GM18505 (cell line): ENCODE measurements around the gene KYNU.
"Not testable (repeated sequence)": the region's sequence is repeated elsewhere in the genome, so short reads cannot be mapped to it uniquely, and the experiment has no call there.

Experiments used
- ATAC-seq: cut with Tn5 transposase; IDR thresholded peaks from one replicate; pipeline ENCODE4 v1.9.1; 2021; ENCODE audit not compliant: unreplicated experiment
- POLR2A ChIP-seq: IDR thresholded peaks from 4 replicates; pipeline ENCODE4 v1.6.1; 2011; ENCODE audit warnings: borderline replicate concordance; ENCODE audit not compliant: insufficient read depth, insufficient read length; ENCODE audit errors: extremely low read depth

KYNU gene

DNA sequence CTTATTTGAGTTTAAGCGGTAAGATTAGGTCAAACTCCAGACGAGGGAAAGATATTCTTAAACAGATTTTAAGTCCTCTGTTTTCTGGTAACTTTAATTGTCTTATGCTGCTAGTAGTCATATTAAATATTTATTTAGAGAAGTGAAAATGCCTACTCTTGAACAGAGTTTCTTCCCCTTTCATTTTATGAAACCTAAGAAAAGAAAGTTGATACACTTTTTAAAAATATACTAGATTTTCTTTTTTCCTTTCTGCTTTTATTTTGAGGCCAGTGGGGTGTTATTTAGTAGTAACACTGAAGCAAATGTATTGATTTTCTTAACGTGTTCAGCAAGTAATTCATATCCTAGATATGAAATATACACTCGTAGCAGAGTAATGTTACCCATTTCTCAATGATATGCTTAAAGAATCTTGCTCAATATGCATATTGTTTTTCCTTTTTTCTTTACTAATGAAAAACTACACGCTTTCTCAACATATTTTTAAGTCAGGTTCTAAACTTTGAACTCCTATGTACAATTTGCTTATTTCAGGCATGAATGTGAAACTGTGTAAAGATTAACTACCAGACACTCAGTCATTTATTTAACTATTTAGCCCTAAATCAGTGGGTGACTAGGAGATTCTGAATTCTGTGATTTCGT is 691 bp downstream of the KYNU start:
- no peak for TF ChIP-seq POLR2A
- ATAC-seq = no peak

DNA sequence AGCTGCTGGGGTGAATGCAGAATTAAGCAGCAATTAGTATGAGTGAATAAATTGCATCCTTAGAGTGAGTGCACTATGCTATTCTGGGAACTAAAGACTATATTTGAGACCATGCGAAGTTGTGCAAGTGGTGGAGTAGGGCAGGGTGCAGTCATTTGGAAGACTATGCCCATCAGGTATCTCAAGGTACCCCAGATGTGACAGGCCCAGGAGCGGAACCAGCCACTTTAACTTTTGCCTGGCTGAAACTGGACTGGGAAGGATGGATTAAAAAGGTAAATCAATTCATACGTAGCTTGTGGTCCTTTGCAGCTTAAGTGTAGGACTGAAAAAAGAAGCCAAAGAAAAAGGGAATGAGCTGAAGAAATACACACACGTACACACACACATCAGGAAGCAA is 1.7 kb downstream of the KYNU start:
- no peak for TF ChIP-seq POLR2A
- no peak for ATAC-seq

DNA sequence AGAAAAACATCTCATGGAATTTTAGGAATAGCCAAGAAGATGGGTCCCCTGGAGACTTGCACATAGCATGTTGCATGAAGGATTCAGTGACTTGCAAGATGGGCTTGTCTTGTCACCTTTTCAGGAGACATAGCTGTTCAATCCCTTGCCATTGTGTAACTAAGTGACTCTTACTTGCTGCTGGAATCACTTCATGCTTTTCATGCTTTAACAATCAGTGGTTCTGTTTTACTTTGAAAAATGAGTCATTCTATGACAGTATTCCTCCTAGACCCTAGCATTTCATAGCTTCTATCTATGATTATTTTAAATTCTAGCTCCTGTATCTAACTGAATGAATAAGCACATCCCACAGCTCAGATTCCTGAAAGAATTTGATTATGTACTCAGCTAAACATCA is 2.8 kb downstream of the KYNU start:
- TF ChIP-seq POLR2A = no peak
- ATAC-seq = no peak

DNA sequence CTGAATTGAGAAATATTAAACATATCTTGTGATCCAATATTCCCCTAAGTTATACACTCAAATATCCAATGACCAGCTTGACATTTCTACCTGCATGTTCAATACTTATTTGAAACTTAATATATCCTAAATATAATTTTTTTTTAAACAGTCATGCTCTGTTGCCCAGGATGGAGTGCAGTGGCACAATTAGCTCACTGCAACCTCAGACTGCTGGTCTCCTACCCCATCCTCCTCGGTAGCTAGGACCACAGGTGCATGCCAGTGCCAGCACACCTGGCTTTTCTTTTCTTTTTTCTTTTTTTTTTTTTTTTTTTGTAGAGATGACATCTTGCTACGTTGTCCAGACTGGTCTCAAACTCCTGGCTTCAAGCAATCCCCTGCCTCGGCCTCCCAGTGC is 4.2 kb downstream of the KYNU start:
- no peak for TF ChIP-seq POLR2A
- no peak for ATAC-seq

DNA sequence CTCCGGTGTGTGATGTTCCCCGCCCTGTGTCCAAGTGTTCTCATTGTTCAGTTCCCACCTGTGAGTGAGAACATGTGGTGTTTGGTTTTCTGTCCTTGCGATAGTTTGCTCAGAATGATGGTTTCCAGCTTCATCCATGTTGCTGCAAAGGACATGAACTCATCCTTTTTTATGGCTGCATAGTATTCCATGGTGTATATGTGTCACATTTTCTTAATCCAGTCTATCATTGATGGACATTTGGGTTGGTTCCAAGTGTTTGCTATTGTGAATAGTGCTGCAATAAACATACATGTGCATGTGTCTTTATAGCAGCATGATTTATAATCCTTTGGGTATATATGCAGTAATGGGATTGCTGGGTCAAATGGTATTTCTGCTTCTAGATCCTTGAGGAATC is 5.0 kb downstream of the KYNU start:
- not testable (repeated sequence) for ATAC-seq

DNA sequence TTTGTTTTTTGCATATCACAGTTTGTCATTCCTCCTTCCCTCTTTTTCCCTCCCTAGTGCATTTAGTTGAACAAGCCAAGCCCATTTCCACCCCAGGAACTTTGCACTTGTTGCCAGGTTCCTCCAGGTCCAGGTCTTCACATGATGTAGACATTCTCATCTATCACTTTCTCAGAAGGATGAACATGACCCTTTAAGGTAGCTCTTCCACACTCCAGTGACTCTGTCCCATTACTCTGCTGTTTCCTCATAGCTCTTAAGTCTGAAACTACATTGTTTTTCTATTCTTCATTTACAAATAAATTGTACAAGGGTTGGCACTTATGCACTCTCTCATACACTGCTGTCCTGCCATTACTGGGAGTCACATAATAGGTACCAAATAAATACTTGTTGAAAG is 6.1 kb downstream of the KYNU start:
- ATAC-seq = no peak

DNA sequence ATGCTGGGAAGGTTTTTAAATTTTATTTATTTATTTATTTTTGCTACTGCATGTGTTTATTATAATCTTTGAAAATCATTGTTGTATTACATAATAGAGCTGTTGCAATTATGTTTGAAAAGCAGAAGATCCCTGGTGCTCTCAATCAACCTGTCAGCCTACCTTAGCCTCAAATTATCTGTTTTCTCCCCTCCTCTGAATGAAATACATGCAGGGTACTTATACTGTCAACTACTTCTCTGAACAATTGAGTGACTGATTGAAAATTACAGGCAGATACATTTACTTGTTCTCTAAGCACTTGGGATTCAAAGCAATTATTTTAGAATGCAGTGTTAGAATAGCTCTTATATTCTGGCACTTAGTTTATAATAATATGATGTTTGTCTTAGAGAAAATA is 8.1 kb downstream of the KYNU start:
- ATAC-seq = no peak

More for the DNA sequence above, 6.1 kb downstream of the KYNU start:
- no peak for TF ChIP-seq POLR2A

DNA sequence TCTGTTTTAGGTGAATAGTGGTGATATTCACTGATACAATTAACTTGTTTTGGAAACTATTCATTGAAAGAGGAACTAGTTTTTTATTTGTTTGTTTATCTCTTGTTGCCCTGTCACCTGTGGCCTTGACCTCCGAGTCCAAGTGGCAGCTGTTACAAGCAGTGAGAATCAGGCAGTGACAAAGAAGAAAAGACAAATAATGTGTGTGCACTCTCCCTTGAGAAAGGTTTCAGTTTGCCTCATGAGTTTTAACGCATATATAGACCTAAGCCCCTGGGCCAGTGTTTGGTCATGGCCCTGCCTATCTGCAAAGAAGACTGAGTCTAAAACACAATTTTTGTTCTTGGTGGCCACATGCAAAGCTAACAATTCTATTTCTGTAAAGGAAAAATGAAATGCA is 15.3 kb downstream of the KYNU start:
- TF ChIP-seq POLR2A = no peak
- peak; percentile 99 for ATAC-seq

More for the DNA sequence above, 8.1 kb downstream of the KYNU start:
- TF ChIP-seq POLR2A = no peak

DNA sequence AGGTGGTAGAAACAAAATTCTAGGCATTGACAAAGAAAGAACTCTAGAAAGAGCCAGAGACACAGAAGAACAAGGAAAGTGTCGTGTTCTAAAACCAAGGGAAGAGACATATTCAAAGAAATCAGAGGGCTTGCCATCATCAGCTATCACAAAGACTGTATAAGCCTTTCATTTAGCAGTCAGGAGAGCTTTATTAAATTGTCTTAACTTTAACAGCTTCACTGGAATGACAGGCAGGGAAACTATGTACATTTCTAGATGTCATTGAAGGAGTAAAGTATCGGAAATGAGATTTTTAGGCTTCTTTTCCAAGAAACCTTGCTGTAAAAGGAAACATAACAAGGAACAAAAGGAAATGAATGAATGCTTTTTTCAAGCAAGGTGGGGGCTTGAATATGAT is 15.8 kb downstream of the KYNU start:
- no peak for TF ChIP-seq POLR2A
- no peak for ATAC-seq

DNA sequence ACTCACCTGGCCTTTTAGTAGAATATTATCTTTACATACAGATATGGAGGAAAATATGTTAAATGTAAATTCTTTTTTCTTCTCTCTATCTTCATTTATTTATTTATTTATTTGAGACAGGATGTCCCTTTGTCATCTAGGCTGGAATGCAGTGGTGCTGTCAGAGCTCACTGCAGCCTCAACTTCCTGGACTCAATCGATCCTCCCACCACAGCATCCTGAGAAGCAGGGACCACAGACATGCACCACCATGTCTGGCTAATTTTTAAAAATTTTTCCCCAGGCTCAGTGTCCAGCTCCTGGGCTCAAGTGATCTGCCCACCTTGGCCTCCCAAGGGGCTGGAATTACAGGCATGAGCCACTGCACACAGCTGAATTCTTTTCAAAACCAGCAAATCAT is 20.3 kb downstream of the KYNU start:
- ATAC-seq = no peak
- no peak for TF ChIP-seq POLR2A

DNA sequence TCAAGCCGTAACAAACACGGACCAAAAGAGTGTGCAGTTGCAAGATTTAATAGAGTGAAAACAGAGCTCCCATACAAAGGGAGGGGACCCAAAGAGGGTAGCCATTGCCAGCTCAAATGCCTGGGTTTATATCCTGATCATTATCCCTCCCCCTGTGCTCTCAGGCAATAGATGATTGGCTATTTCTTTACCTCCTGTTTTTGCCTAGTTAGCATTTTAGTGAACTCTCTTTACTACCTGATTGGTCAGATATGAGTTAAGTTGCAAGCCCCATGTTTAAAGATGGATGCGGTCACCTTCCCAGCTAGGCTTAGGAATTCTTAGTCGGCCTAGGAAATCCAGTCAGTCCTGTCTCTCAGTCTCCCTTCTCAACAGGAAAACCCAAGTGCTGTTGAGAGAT is 22.9 kb downstream of the KYNU start:
- ATAC-seq = not testable (repeated sequence)

DNA sequence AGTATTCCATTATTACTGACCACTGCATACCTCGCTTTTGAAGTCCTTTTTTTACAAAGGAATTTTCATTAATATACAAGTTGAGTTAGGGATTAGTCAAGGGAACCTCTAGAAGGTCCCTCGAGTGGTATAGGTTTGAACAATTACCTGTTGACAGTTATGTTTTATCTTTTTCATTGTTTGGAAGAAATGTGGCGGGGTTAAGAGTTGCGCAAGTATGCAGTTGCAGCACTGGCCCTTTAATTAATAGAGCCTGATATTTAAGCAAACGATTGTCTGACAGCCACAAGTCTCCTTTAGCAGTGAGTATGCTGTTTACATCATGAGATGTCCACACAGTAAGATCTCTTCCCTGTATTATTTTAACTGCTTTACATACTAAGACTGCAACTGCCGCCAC is 24.3 kb downstream of the KYNU start:
- no peak for ATAC-seq
- no peak for TF ChIP-seq POLR2A

DNA sequence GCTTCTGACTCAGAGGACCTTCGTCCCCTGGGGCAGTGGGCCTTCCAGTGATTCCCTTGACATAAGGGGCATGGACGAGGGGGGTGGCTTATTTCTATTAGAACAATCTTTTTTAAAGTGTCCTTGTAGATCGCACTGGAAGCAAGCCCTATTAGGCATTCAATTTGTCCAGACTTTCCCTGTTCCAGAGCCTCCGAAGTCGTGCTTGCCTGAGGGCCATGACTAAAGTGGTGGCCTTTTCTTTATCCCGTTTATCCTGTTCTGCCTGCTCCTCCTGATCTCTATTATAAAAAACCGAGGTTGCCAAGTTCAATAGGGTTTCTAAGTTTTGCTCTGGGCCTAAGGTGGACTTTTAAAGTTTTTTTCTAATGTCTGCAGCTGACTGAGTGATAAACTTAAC is 26.3 kb downstream of the KYNU start:
- ATAC-seq = not testable (repeated sequence)

DNA sequence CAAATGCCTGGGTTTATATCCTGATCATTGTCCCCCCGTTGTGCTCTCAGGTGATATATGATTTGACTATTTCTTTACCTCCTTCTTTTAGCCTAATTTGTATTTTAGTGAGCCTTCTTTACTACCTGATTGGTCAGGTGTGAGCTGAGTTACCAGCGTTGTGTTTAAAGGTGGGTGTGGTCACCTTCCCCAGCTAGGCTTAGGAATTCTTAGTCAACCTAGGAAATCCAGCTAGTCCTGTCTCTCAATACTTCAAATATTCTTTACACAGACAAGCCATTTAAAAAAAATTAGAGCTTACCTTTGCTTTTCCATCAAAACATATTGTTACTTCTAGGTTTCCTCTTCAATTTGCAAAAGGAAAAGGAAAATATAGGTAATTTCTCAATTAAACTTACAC is 30.2 kb downstream of the KYNU start:
- TF ChIP-seq POLR2A = no peak
- ATAC-seq = no peak

DNA sequence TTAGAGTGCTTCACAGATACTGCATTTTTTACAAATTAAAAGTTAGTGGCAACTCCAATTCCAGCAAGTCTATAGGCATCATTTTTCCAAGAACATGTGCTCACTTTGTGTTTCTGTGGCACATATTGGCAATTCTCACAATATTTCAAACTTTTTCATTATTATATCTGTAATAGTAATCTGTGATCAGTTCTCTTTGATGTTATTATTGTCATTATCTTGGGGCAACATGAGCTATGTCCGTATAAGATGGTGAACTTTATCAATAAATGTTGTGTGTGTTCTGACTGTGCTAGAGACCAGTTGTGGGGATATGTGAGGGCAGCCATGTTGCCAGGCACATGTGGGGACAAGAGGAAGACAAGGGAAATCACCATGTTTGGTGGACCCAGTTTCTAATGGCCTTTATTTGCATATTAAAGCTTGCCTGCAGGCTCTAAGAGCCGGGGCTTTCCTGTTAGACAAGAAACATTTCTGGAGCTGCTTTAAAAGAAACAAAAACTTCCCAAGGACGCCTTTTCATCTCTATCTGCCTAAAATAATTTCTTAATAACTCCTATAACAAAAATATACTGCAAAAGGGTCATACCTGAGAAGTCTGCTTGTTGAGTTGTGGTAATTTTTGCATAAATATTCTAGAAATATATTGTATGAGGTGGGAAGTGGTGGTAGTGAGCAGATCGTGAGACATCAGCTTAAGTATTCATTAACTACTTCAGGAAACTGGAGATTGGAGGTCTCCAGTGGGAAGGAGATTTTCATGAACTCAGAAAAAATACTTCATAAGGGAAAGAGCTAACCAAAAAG is 37.2 kb downstream of the KYNU start:
- no peak for TF ChIP-seq POLR2A
- ATAC-seq = peak; percentile 99

DNA sequence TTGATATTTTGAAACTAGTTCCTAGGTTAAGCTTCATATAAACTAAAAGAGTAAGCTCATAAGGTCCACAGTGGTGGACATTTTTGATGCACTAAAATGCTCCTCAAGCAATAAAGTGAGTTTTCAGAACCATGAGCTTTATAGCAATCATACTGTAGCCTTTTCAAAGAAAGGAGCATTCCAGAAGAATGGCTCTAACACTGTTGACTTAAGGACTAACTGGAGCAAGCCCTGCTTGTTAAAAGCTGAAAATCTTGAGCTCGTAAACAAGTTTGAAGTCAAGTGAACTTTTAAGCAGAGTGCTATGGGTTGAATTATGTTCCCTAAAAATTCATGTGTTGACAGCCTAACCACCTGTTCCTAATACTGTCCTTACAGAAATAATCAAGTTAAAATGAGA is 38.0 kb downstream of the KYNU start:
- no peak for TF ChIP-seq POLR2A
- no peak for ATAC-seq
